BJ (cell line): ENCODE data around the gene RRP1B. TPM values are rescaled to one million over a fixed set of nuclear protein-coding genes. Genes with fewer than 3 reads are reported as not detected.

Experiments
- CTCF ChIA-PET: fragments of 350-600 bp; formaldehyde crosslinking; extraction: SDS; loops from one replicate; lab custom pipeline; 2021; ENCODE audit warnings: antibody characterized with exemption, inconsistent platforms; lab: Yijun Ruan, JAX
- POLR2A ChIA-PET: fragments of 300-600 bp; sonication (Branson Sonifier 250); formaldehyde crosslinking; extraction: SDS; loops from one replicate; lab custom pipeline; 2021; ENCODE audit warnings: antibody characterized with exemption; lab: Charles Lee
- DNase-seq: peaks from one replicate; pipeline ENCODE4 v3.0.0-alpha.2; 2011; ENCODE audit warnings: low read depth
- H3K27me3 ChIP-seq: 2 replicates; pipeline ENCODE4 v1.6.0; 2011; ENCODE audit warnings: low read length; ENCODE audit not compliant: control insufficient read depth, insufficient read depth
- H3K36me3 ChIP-seq: 2 replicates; pipeline ENCODE4 v1.5.1; 2011; ENCODE audit warnings: low read length; ENCODE audit not compliant: control insufficient read depth, insufficient read depth
- H3K4me3 ChIP-seq: 2 replicates; pipeline ENCODE4 v1.5.1; 2011; ENCODE audit warnings: low read depth, mild to moderate bottlenecking, control low read depth, low read length
- CTCF ChIP-seq: IDR thresholded peaks from 2 replicates; pipeline ENCODE4 v1.5.1; 2011; ENCODE audit warnings: low read depth, mild to moderate bottlenecking, control low read depth, inconsistent platforms, low read length, moderate library complexity; ENCODE audit not compliant: insufficient read depth
- polyA plus RNA-seq: library from polyadenylated mRNA; depleted of rRNA; stranded (reverse); fragments of >200 nt; gene quantifications from 2 replicates; pipeline ENCODE4 v1.2.3, GENCODE V29; 2011

The RRP1B gene
- polyA plus RNA-seq, 1 experiment, result 11.6 TPM

GRCh38 chr21:43728467-43729390 is 69.4 kb downstream of the RRP1B start:
- peak; percentile 95 for DNase-seq
- ChIA-PET CTCF (interaction anchor here (0.8 to 1.4 kb wide), 3 partner anchors 11 to 60 kb away, joined by 3 to 6 read pairs (median 3); no protein-coding TSS in a partner anchor), POLR2A (interaction anchor here (0.6 kb wide), 1 partner anchor 15 kb away, joined by 4 read pairs; no protein-coding TSS in a partner anchor)
- peak; percentile 46 for TF ChIP-seq CTCF
- Histone ChIP-seq H3K4me3 (peak overlapping the region; percentile 52), H3K27me3 (no peaks in the 10 kb centered on the region), H3K36me3 (peaks cover 8% of the 10 kb centered on the region)

GRCh38 chr21:43731476-43731875 is 72.1 kb downstream of the RRP1B start:
- Histone ChIP-seq H3K4me3 (no peak overlapping the region), H3K27me3 (no peaks in the 10 kb centered on the region), H3K36me3 (peaks cover 4% of the 10 kb centered on the region)
- no peak for TF ChIP-seq CTCF
- CTCF ChIA-PET, result no interaction called here
- POLR2A ChIA-PET, result no interaction called here
- no peak for DNase-seq

GRCh38 chr21:43731891-43732711 is 72.7 kb downstream of the RRP1B start:
- CTCF ChIA-PET, result no interaction called here
- POLR2A ChIA-PET, result no interaction called here
- DNase-seq, result no peak
- no peak overlapping the region for H3K4me3 ChIP-seq
- H3K36me3 ChIP-seq, result peaks cover 6% of the 10 kb centered on the region
- no peak for TF ChIP-seq CTCF
- H3K27me3 ChIP-seq, result no peaks in the 10 kb centered on the region

- ChIA-PET CTCF (no interaction called here), POLR2A (no interaction called here)
- Histone ChIP-seq H3K36me3 (peaks cover 9% of the 10 kb centered on the region), H3K27me3 (no peaks in the 10 kb centered on the region), H3K4me3 (no peak overlapping the region)
- no peak for DNase-seq
- TF ChIP-seq CTCF, result no peak
Measured at GRCh38 chr21:43733060-43733459, 73.7 kb downstream of the RRP1B start.
